Measurements from ENCODE around the gene SBK1.

Gene SBK1

DNA sequence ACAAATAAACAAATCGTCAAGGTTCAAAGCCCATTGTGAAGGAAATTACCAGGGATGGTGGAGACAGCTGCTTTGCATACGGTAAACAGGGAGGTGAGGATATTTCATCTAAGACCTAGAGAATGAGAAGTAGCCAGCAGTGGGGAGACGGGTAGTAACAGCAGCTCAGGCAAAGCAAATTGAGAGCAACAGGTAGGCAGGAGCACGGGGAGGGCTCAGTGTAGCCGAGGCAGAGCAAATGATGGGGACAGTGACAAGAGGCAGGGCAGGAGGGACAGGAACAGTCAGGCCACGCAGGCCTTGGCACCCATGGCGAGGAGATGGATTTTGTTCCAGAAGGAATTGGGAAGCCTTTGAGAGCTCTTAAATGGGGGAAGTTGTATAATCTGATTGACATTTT is 29.0 kb upstream of the SBK1 start:
- H3K36me3 ChIP-seq (ENCODE audit: insufficient read depth, low read length): no peaks in the 10 kb centered on the region
- WGBS: 67% methylated on average over 7 of the region's 7 CpGs

DNA sequence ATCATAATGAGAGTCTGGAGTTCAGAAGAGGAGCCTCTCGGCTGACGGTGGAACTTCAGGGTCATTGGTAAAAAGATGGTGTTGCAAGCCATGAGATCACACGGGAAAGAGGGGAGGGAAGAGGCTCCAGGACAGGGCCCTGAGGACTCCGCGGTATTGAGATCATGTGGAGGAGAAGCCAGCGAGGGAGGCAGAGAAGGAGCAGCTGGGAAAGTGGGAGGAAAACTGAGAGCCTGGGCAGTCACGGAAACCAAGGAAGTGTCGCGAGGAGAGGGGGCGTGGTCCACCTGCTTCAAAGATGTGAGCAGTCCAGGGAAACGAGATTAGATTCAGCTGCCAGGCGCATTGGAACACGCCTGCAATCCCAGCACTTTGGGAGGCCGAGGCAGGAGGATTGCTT is 27.7 kb upstream of the SBK1 start:
- Histone ChIP-seq H3K36me3 (ENCODE audit: insufficient read depth, low read length) (no peaks in the 10 kb centered on the region), H3K4me3 (ENCODE audit: low read length) (no peak overlapping the region), H3K4me1 (ENCODE audit: insufficient read depth, low read length) (peaks cover 5% of the 10 kb centered on the region; the same call in 1 of the 2 replicates), H3K27ac (ENCODE audit: low read depth, low read length) (no peak overlapping the region), H3K9ac (ENCODE audit: low read depth, low read length) (no peak overlapping the region), H3K9me3 (ENCODE audit: insufficient read depth, low read depth, low read length) (no peaks in the 10 kb centered on the region), H3K27me3 (ENCODE audit: insufficient read depth, low read length) (no peaks in the 10 kb centered on the region)
- WGBS: 80% methylated on average over 14 of the region's 14 CpGs

More for the DNA sequence above, 29.0 kb upstream of the SBK1 start:
- no peaks in the 10 kb centered on the region for H3K9me3 ChIP-seq (ENCODE audit: insufficient read depth, low read depth, low read length)
- H3K4me1 ChIP-seq (ENCODE audit: insufficient read depth, low read length): peaks cover 5% of the 10 kb centered on the region; the same call in 1 of the 2 replicates
- no peak overlapping the region for H3K27ac ChIP-seq (ENCODE audit: low read depth, low read length)
- no peak overlapping the region for H3K4me3 ChIP-seq (ENCODE audit: low read length)
- H3K27me3 ChIP-seq (ENCODE audit: insufficient read depth, low read length): no peaks in the 10 kb centered on the region; the same call in 1 of the 2 replicates
- H3K9ac ChIP-seq (ENCODE audit: low read depth, low read length): no peak overlapping the region

DNA sequence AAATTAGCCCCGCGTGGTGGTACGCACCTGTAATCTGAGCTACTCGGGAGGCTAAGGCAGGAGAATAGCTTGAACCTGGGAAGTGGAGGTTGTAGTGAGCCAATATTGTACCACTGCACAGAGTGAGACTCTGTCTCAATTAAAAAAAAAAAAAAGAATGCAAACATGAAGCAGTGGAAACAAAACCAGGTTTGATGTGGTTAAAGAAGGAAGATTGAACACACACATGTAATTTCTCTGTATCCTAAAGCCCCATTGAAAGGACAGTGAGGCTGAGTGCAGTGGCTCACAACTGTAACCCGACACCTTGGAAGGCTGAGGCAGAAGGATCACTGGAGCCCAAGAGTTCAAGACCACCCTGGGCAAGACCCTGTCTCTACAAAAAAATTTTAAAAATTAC is 26.5 kb upstream of the SBK1 start:
- Histone ChIP-seq H3K4me1 (ENCODE audit: insufficient read depth, low read length) (no peaks in the 10 kb centered on the region), H3K9ac (ENCODE audit: low read depth, low read length) (no peak overlapping the region), H3K9me3 (ENCODE audit: insufficient read depth, low read depth, low read length) (no peaks in the 10 kb centered on the region), H3K36me3 (ENCODE audit: insufficient read depth, low read length) (no peaks in the 10 kb centered on the region), H3K27ac (ENCODE audit: low read depth, low read length) (no peak overlapping the region), H3K27me3 (ENCODE audit: insufficient read depth, low read length) (no peaks in the 10 kb centered on the region), H3K4me3 (ENCODE audit: low read length) (no peak overlapping the region)
- 96% methylated on average over 5 of the region's 5 CpGs for WGBS

DNA sequence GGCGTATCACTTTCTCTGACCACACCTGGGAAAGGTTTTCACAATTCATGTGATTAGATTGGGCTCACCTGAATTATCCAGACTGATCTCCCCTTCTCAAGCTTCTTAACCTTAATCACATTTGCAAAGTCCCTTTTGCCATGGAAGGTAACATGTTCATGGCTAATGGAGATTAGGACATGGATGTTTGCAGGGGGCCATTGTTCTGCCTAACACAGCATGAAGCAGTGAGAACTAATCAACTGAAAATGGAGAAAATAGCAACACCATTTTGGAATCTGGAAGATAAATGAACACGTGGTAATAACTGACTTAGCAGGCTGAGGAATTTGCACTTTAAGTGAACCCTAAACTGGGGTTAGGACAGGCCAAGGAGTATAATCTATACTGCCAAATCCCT is 25.0 kb upstream of the SBK1 start:
- H3K4me3 ChIP-seq (ENCODE audit: low read length): no peak overlapping the region
- H3K9me3 ChIP-seq (ENCODE audit: insufficient read depth, low read depth, low read length): no peaks in the 10 kb centered on the region
- no peaks in the 10 kb centered on the region for H3K4me1 ChIP-seq (ENCODE audit: insufficient read depth, low read length)
- WGBS: 86% methylated on average over 2 of the region's 2 CpGs
- no peak overlapping the region for H3K27ac ChIP-seq (ENCODE audit: low read depth, low read length)
- H3K36me3 ChIP-seq (ENCODE audit: insufficient read depth, low read length): no peaks in the 10 kb centered on the region
- H3K9ac ChIP-seq (ENCODE audit: low read depth, low read length): no peak overlapping the region
- no peaks in the 10 kb centered on the region for H3K27me3 ChIP-seq (ENCODE audit: insufficient read depth, low read length)

DNA sequence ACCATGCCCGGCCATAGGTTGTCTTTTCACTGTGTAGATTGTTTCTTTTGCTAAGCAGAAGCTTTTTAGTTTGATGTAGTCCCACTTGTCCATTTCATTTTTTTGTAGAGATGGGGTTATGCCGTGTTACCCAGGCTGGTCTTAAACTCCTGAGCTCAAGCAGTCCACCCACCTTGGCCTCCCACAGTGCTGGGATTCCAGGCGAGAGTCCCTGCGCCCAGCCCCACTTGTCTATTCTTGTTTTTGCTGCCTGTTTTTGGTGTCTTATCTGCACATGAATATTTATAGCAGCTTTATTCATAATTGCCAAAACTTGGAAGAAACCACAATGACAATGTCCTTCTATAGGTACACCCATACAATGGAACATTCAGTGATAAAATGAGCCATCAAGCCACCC is 18.8 kb upstream of the SBK1 start:
- no peak overlapping the region for H3K9ac ChIP-seq (ENCODE audit: low read depth, low read length)
- no peaks in the 10 kb centered on the region for H3K4me1 ChIP-seq (ENCODE audit: insufficient read depth, low read length)
- H3K36me3 ChIP-seq (ENCODE audit: insufficient read depth, low read length): no peaks in the 10 kb centered on the region
- WGBS: 95% methylated on average over 4 of the region's 4 CpGs
- H3K27me3 ChIP-seq (ENCODE audit: insufficient read depth, low read length): peaks cover 8% of the 10 kb centered on the region
- no peaks in the 10 kb centered on the region for H3K9me3 ChIP-seq (ENCODE audit: insufficient read depth, low read depth, low read length)
- no peak overlapping the region for H3K27ac ChIP-seq (ENCODE audit: low read depth, low read length)
- H3K4me3 ChIP-seq (ENCODE audit: low read length): no peak overlapping the region

DNA sequence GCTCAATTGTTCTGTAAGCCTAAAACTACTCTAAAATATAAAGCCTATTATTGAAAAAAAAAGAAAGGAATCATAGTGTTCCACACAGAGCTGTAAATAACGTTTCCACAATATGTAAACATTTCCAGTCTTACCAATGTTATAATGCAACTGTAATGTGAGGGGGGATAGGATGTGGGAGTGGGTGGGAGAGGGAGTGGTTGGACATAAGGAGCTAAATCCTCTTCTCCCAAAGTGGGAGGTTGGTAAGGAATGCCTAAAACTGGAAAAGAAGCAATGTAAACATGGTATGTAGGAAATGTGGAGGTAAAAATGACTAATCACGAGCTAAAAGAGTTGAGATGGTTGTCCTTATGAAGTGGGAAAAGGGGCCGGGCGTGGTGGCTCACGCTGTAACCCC is 17.6 kb upstream of the SBK1 start:
- 91% methylated on average over 4 of the region's 5 CpGs for whole genome bisulfite sequencing
- Histone ChIP-seq H3K27me3 (ENCODE audit: insufficient read depth, low read length) (peaks cover 8% of the 10 kb centered on the region), H3K4me1 (ENCODE audit: insufficient read depth, low read length) (no peaks in the 10 kb centered on the region), H3K4me3 (ENCODE audit: low read length) (no peak overlapping the region), H3K9me3 (ENCODE audit: insufficient read depth, low read depth, low read length) (no peaks in the 10 kb centered on the region), H3K36me3 (ENCODE audit: insufficient read depth, low read length) (no peaks in the 10 kb centered on the region), H3K9ac (ENCODE audit: low read depth, low read length) (no peak overlapping the region), H3K27ac (ENCODE audit: low read depth, low read length) (no peak overlapping the region)

DNA sequence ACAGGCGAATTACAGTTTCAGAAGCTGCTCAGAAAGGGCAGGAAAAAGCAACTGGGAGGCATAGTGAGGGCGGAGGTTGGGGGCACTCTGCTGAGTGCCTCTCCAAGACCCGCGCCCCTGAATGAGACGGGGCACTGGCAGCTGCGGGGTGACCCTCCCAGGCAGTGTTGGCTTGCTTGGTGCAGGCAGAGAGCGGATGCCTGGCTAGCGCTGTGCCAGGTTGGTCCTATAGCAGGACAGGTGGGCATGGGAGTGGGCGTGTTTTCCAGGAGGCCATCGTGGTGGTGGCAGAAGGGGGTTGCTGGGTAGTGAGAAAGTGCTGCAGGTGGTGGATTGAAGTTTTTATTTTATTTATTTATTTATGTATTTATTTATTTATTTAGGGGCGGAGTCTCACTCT is 16.0 kb upstream of the SBK1 start:
- Histone ChIP-seq H3K9ac (ENCODE audit: low read depth, low read length) (no peak overlapping the region), H3K4me1 (ENCODE audit: insufficient read depth, low read length) (no peaks in the 10 kb centered on the region), H3K27me3 (ENCODE audit: insufficient read depth, low read length) (peaks cover 8% of the 10 kb centered on the region), H3K9me3 (ENCODE audit: insufficient read depth, low read depth, low read length) (no peaks in the 10 kb centered on the region), H3K36me3 (ENCODE audit: insufficient read depth, low read length) (no peaks in the 10 kb centered on the region), H3K4me3 (ENCODE audit: low read length) (no peak overlapping the region), H3K27ac (ENCODE audit: low read depth, low read length) (no peak overlapping the region)
- 89% methylated on average over 11 of the region's 11 CpGs for WGBS

DNA sequence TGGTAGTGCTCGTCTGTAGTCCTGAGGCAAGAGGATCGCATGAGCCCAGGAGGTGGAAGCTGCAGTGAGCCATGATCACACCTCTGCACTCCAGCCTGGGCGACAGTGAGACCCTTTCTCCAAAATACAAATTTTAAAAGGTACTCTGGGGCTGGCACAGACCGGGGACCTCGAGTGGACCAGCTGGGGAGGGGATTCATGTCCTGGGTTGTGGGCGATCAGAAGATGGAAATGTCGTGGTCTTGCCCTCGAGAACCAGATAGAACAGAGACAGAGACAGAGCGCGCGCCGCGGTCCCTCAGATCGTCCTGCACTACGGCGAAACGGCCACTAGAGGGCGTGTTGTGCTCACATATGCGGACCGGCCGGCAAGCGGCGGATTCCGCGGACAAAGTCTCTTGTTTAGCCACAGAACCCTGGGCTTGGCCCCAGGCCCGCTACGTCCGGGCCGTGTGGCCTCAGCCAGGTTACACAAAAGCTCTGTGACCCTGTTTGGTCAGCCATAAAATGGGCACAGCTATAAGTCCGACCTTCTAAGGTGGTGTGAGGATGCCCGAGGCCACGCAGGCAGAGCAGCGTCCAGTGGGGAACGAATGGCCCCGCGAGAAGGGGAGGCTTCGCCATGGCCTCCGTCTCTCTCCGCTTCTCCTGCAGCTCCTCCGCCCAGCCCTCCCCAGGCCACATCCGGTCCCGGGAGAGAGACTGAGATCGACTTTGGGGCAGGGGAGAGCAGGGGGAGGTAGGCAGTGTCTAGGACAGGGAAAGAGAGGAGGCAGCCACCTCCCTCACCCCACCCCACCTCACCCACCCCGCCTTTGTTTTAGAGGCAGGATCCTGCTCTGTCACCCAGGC is 14.6 kb upstream of the SBK1 start:
- H3K9me3 ChIP-seq (ENCODE audit: insufficient read depth, low read depth, low read length): no peaks in the 10 kb centered on the region
- peaks cover 8% of the 10 kb centered on the region for H3K27me3 ChIP-seq (ENCODE audit: insufficient read depth, low read length)
- H3K4me1 ChIP-seq (ENCODE audit: insufficient read depth, low read length): no peaks in the 10 kb centered on the region
- WGBS: 6% methylated on average over 40 of the region's 44 CpGs
- H3K27ac ChIP-seq (ENCODE audit: low read depth, low read length): peak overlapping the region; percentile 61; the same call in 1 of the 2 replicates
- no peaks in the 10 kb centered on the region for H3K36me3 ChIP-seq (ENCODE audit: insufficient read depth, low read length)
- peak overlapping the region; percentile 60 for H3K4me3 ChIP-seq (ENCODE audit: low read length)
- H3K9ac ChIP-seq (ENCODE audit: low read depth, low read length): peak overlapping the region; percentile 80

DNA sequence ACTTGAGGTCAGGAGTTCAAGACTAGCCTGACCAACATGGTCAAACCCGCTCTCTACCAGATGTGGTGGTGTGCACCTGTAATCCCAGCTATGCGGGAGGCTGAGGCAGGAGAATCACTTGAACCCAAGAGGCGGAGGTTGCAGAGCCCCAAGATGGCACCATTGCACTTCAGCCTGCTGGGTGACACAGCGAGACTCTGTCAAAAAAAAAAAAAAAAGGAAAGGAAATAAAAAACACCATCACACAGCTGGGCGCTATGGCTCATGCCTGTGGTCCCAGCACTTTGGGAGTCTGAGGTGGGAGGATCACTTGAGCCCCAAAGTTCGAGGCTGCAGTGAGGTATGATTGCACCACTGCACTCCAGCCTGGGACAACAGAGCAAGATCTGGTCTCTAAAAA is 13.3 kb upstream of the SBK1 start:
- 91% methylated on average over 6 of the region's 6 CpGs for WGBS
- Histone ChIP-seq H3K9me3 (ENCODE audit: insufficient read depth, low read depth, low read length) (no peaks in the 10 kb centered on the region), H3K36me3 (ENCODE audit: insufficient read depth, low read length) (no peaks in the 10 kb centered on the region), H3K27ac (ENCODE audit: low read depth, low read length) (no peak overlapping the region), H3K4me3 (ENCODE audit: low read length) (no peak overlapping the region), H3K4me1 (ENCODE audit: insufficient read depth, low read length) (no peaks in the 10 kb centered on the region), H3K9ac (ENCODE audit: low read depth, low read length) (no peak overlapping the region), H3K27me3 (ENCODE audit: insufficient read depth, low read length) (peaks cover 8% of the 10 kb centered on the region)

DNA sequence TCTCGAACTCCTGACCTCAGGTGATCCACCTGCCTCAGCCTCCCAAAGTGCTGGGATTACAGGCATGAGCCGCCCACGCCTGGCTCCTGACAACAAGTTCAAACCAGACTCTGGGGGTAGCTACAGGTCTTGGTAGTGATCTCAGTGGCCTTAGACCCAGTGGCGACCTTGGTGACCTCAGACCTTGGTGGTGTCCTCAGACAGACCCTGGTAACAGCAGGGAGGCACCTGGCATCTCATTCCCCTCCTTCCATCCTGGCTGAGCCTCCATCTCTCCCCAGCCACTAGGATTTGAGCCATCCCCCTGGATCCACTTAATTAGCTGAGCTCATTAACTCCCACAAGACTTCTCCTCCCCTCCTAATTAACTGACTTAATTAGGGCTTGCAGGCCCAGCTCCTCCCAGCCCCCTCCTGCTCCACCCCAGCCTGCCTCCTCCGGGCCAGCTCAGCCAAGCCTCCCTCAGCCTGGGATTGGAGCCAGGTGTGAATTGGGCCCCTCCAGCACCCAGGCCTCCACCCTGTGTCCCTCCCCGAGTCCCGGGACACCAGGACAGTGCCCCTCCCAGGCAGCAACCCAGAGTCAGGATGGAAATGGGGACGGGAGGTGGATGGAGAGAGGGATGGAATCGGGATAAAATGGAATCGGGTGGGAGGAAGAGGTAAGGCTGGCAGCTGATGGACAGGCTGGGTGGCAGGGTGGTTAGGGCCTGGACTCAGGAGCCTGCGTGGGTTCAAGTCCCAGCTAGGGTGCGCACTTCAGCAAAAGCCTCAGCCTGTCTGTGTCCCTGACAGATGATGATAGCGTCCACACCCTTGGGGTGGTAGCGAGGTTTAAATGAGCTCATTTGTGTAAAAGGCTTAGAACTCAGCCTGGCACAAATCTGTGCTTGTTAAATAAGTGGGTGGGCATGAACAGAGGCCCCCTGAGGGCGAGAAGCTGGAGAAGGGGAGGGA is 11.2 kb upstream of the SBK1 start:
- no peaks in the 10 kb centered on the region for H3K36me3 ChIP-seq (ENCODE audit: insufficient read depth, low read length)
- H3K4me1 ChIP-seq (ENCODE audit: insufficient read depth, low read length): no peaks in the 10 kb centered on the region
- H3K9ac ChIP-seq (ENCODE audit: low read depth, low read length): no peak overlapping the region
- H3K27me3 ChIP-seq (ENCODE audit: insufficient read depth, low read length): peaks cover 8% of the 10 kb centered on the region
- no peak overlapping the region for H3K27ac ChIP-seq (ENCODE audit: low read depth, low read length)
- H3K4me3 ChIP-seq (ENCODE audit: low read length): no peak overlapping the region
- WGBS: 81% methylated on average over 15 of the region's 15 CpGs
- H3K9me3 ChIP-seq (ENCODE audit: insufficient read depth, low read depth, low read length): no peaks in the 10 kb centered on the region

DNA sequence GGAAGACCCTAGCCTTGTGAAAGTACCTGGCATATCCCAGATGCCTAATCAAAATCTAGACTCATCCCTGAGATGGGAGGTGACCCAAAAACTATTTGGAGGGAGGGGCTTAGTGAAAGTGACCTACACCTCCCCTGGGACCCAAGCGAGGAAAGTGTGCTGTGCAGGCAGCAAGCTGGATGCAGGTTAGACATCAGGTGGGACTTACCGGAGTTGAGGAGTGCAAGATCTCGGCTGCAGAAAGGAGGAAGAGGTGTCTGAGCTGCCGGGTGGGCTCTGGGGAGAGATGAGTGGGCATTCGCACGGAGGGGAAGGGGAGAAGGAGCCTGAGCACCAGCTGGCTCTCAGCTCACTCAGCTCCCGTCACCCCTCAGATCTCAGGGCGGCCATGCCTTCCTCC is 10.3 kb upstream of the SBK1 start:
- no peak overlapping the region for H3K9ac ChIP-seq (ENCODE audit: low read depth, low read length)
- H3K27ac ChIP-seq (ENCODE audit: low read depth, low read length): no peak overlapping the region
- H3K9me3 ChIP-seq (ENCODE audit: insufficient read depth, low read depth, low read length): no peaks in the 10 kb centered on the region
- H3K36me3 ChIP-seq (ENCODE audit: insufficient read depth, low read length): no peaks in the 10 kb centered on the region
- no peaks in the 10 kb centered on the region for H3K4me1 ChIP-seq (ENCODE audit: insufficient read depth, low read length)
- H3K27me3 ChIP-seq (ENCODE audit: insufficient read depth, low read length): peaks cover 6% of the 10 kb centered on the region
- H3K4me3 ChIP-seq (ENCODE audit: low read length): no peak overlapping the region
- 89% methylated on average over 8 of the region's 8 CpGs for WGBS

Data from HUES64 (cell line).